OCI-LY3 (cell line): ENCODE data around the gene PPIP5K2.
A peak's percentile ranks its signal among the peaks of the same experiment; 100 is the strongest.

Source experiments
- H2AFZ ChIP-seq: fragments of 200-600, 300-600 bp; shearing (Covaris generic); 2 replicates; pipeline ENCODE4 v1.6.0; 2014; ENCODE audit warnings: antibody characterized with exemption, low read depth, low read length
- H3K27ac ChIP-seq: fragments of 200-600, 300-600 bp; sonication (generic); 2 replicates; pipeline ENCODE4 v1.5.1; 2014; ENCODE audit warnings: mild to moderate bottlenecking, low read length, moderate library complexity, mixed read lengths
- H3K27me3 ChIP-seq: fragments of 200-600, 300-600 bp; sonication (generic); 2 replicates; pipeline ENCODE4 v1.6.1; 2014; ENCODE audit warnings: low read depth, low read length, mixed read lengths
- H3K36me3 ChIP-seq: fragments of 200-600, 300-600 bp; sonication (generic); replicated peaks from 2 replicates; pipeline ENCODE3; 2014; ENCODE audit warnings: low read depth, low read length, mixed read lengths
- H3K4me1 ChIP-seq: fragments of 300-600, 200-600 bp; sonication (generic); 2 replicates; pipeline ENCODE4 v1.6.1; 2014; ENCODE audit warnings: low read length, mixed read lengths
- H3K4me2 ChIP-seq: fragments of 200-600, 300-600 bp; sonication (generic); 2 replicates; pipeline ENCODE4 v1.6.1; 2014; ENCODE audit warnings: low read length, mixed read lengths
- H3K4me3 ChIP-seq: fragments of 300-600, 200-600 bp; sonication (generic); 2 replicates; pipeline ENCODE4 v1.5.1; 2014; ENCODE audit warnings: antibody characterized with exemption, mild to moderate bottlenecking, low read length, moderate library complexity
- H3K79me2 ChIP-seq: fragments of 300-600, 200-600 bp; shearing (Covaris generic); 2 replicates; pipeline ENCODE4 v1.6.1; 2014; ENCODE audit warnings: mild to moderate bottlenecking, low read length, mixed read lengths
- H3K9ac ChIP-seq: fragments of 300-600, 200-600 bp; shearing (Covaris generic); 2 replicates; pipeline ENCODE4 v1.6.0; 2014; ENCODE audit warnings: mild to moderate bottlenecking, low read length, moderate library complexity
- H3K9me3 ChIP-seq: fragments of 200-600, 300-600 bp; shearing (Covaris generic); 2 replicates; pipeline ENCODE4 v1.6.1; 2014; ENCODE audit warnings: low read length, mixed read lengths; ENCODE audit not compliant: insufficient read depth
- H4K20me1 ChIP-seq: fragments of 200-600, 300-600 bp; sonication (generic); 2 replicates; pipeline ENCODE4 v1.6.1; 2016; ENCODE audit warnings: low read length, mixed read lengths; ENCODE audit not compliant: insufficient read depth
- EZH2phosphoT487 ChIP-seq: fragments of 200-600 bp; shearing (Covaris generic); IDR thresholded peaks from 2 replicates; pipeline ENCODE4 v1.6.1; 2018; ENCODE audit warnings: antibody characterized with exemption, mixed run types, low read depth
- TF ChIP-seq, protein P1 (sequence below): fragments of 200-600, 300-600 bp; sonication (generic); IDR thresholded peaks from 2 replicates; pipeline ENCODE4 v1.5.1; 2014; ENCODE audit warnings: antibody characterized with exemption, low read length, low read depth

Gene PPIP5K2

DNA sequence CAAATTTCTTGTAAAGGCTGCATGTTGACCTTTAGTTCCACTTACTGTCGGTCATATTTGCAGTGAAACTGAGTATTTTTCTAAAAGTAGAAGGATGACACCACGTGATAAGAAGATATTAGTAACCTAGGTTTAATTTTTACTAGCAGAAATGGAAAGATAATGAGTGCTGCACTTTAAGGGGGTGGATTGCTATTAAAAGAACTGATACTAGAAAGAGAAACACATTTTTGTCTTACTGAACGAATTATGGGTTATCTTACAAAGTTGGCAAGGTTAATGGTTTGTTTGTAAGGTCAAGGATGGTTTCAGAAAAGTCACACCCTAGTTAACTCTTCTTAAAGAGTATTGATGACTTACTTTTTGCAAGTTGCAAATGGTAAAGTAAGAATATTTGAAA is 140.8 kb downstream of the PPIP5K2 start:
- Histone ChIP-seq H3K36me3 (no peaks in the 10 kb centered on the region), H2AFZ (no peak overlapping the region), H3K4me2 (peak overlapping the region; percentile 83), H3K79me2 (peaks cover 61% of the 10 kb centered on the region), H3K9ac (no peak overlapping the region), H3K27me3 (no peaks in the 10 kb centered on the region), H3K9me3 (no peaks in the 10 kb centered on the region), H3K27ac (peak overlapping the region; percentile 38), H4K20me1 (peaks cover 40% of the 10 kb centered on the region), H3K4me1 (peaks cover 27% of the 10 kb centered on the region), H3K4me3 (peak overlapping the region; percentile 96)
- TF ChIP-seq, protein P1, sequence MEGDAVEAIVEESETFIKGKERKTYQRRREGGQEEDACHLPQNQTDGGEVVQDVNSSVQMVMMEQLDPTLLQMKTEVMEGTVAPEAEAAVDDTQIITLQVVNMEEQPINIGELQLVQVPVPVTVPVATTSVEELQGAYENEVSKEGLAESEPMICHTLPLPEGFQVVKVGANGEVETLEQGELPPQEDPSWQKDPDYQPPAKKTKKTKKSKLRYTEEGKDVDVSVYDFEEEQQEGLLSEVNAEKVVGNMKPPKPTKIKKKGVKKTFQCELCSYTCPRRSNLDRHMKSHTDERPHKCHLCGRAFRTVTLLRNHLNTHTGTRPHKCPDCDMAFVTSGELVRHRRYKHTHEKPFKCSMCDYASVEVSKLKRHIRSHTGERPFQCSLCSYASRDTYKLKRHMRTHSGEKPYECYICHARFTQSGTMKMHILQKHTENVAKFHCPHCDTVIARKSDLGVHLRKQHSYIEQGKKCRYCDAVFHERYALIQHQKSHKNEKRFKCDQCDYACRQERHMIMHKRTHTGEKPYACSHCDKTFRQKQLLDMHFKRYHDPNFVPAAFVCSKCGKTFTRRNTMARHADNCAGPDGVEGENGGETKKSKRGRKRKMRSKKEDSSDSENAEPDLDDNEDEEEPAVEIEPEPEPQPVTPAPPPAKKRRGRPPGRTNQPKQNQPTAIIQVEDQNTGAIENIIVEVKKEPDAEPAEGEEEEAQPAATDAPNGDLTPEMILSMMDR: no peak
- TF ChIP-seq EZH2phosphoT487: no peak
